Left hindlimb (tissue), 1 donor: Measurements from ENCODE around the gene IFT74.

ENCODE experiments used
- DNase-seq: peaks from one replicate; pipeline ENCODE4 v3.0.0-alpha.2; 2018

IFT74 gene

GRCh38 chr9:26955921-26956859 is at the start of gene IFT74:
IFT74 (plus strand) TSS chr9:26956412; CDS start chr9:26961968, 5,556 bp downstream.
- DNase-seq: peak; percentile 98

- DNase-seq: no peak
Measured at GRCh38 chr9:26913138-26913668, 43.0 kb upstream of the IFT74 start.

- no peak for DNase-seq
Measured at GRCh38 chr9:26919698-26920097, 36.5 kb upstream of the IFT74 start.

- no peak for DNase-seq
Measured at GRCh38 chr9:26925609-26926008, 30.6 kb upstream of the IFT74 start.

- no peak for DNase-seq
Measured at GRCh38 chr9:26928902-26929495, 27.2 kb upstream of the IFT74 start.

- DNase-seq: no peak
Measured at GRCh38 chr9:26935847-26936246, 20.4 kb upstream of the IFT74 start.

- DNase-seq: no peak
Measured at GRCh38 chr9:26937816-26938371, 18.3 kb upstream of the IFT74 start.

GRCh38 chr9:26939955-26940711 is 16.1 kb upstream of the IFT74 start:
- DNase-seq: no peak

GRCh38 chr9:26940779-26941178 is 15.4 kb upstream of the IFT74 start:
- DNase-seq: no peak

GRCh38 chr9:26945591-26945990 is 10.6 kb upstream of the IFT74 start:
- no peak for DNase-seq

- DNase-seq: peak; percentile 93
Measured at GRCh38 chr9:26946753-26947727, 9.2 kb upstream of the IFT74 start, which contains the start of gene PLAA. PLAA (minus strand) TSS chr9:26947242; CDS start chr9:26947045, 197 bp downstream.

GRCh38 chr9:26947736-26948135 is 8.5 kb upstream of the IFT74 start:
- no peak for DNase-seq

- DNase-seq: no peak
Measured at GRCh38 chr9:26949637-26950069, 6.6 kb upstream of the IFT74 start.

- DNase-seq: no peak
Measured at GRCh38 chr9:26950521-26950920, 5.7 kb upstream of the IFT74 start.

GRCh38 chr9:26951794-26952193 is 4.4 kb upstream of the IFT74 start:
- DNase-seq: no peak

- no peak for DNase-seq
Measured at GRCh38 chr9:26954050-26954508, 2.1 kb upstream of the IFT74 start.

GRCh38 chr9:26955222-26955903 is 849 bp upstream of the IFT74 start:
- DNase-seq: no peak

GRCh38 chr9:26956860-26957233 is 635 bp downstream of the IFT74 start:
- DNase-seq: no peak

GRCh38 chr9:26971721-26972120 is 15.5 kb downstream of the IFT74 start:
- DNase-seq: no peak

- DNase-seq: no peak
Measured at GRCh38 chr9:26973989-26974388, 17.8 kb downstream of the IFT74 start.

- DNase-seq: no peak
Measured at GRCh38 chr9:26974927-26975326, 18.7 kb downstream of the IFT74 start.
